ENCODE results near the gene PRDX1. TPM values are rescaled to one million over a fixed set of nuclear protein-coding genes. Genes with fewer than 3 reads are reported as not detected.
"Not testable (repeated sequence)": the region's sequence is repeated elsewhere in the genome, so short reads cannot be mapped to it uniquely, and the experiment has no call there.

Gene PRDX1
- polyA plus RNA-seq, 3 donors, result 123 to 508 (median 363) TPM

- no peak overlapping the region for H3K27ac ChIP-seq (ENCODE audit: low read depth, low read length)
- 75 to 82% (median 78%) methylated on average over 10 of the region's 10 CpGs for WGBS, 3 donors
Measured at GRCh38 chr1:45488666-45489377, 32.9 kb downstream of the PRDX1 start.

GRCh38 chr1:45485949-45486348, 35.7 kb downstream of the PRDX1 start:
- H3K27ac ChIP-seq (ENCODE audit: low read depth, low read length), result no peak overlapping the region

DNA sequence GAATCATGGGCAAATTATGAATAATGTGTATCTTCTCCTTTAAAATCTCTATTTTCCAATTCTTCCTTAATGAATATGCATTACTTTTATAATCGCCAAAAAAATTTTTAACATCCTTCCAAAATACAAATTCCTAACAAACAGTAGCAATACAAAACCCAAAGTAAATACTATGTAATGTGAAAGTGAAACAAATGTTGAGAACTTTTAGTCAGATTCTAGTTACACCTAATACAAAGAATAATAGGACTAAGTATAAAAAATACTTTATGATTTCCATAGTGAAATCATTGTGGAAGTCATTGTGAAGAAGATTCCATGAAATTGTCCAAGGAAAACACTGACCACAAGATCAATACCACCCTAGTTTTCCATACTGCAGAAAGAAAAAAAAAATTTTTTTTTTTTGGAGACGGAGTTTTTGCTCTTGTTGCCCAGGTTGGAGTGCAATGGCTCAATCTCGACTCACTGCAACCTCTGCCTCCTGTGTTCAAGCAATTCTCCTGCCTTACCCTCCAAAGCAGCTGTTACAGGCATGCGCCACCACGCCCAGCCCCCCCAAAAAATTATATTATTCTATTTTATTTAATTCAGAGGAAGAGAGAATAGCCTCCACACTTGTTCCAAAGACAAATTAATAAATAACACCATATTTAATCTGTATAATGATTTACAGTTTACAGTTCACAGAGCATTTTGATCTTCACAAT, 42.5 kb downstream of the PRDX1 start:
- WGBS, 3 donors, result 77 to 82% (median 81%) methylated on average over 5 of the region's 5 CpGs
- H3K27ac ChIP-seq (ENCODE audit: low read depth, low read length), result no peak overlapping the region

- WGBS, 3 donors, result 82 to 90% (median 85%) methylated on average over 4 of the region's 4 CpGs
- no peak overlapping the region for H3K27ac ChIP-seq (ENCODE audit: low read depth, low read length)
Measured at GRCh38 chr1:45478121-45478814, 43.4 kb downstream of the PRDX1 start.

DNA sequence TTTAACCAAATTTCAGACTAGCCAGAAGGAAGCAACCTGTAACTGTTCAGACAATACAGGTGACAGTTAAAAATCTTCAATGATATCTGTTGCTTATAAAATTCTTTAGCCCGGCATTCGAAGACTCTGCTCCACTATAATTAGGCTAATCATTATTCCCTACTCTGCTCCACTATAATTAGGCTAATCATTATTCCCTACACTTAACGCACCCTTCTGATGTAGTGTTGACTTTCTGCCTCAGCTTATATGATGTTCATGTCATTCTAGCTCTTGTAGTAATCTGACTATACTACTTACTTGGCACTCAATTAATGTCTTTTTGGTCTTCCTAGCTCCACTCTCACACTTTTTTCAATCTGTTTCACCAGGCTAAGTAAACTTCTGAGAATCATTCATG, 44.0 kb downstream of the PRDX1 start:
- 82 to 100% (median 98%) methylated on average over 3 of the region's 3 CpGs for WGBS, 3 donors

DNA sequence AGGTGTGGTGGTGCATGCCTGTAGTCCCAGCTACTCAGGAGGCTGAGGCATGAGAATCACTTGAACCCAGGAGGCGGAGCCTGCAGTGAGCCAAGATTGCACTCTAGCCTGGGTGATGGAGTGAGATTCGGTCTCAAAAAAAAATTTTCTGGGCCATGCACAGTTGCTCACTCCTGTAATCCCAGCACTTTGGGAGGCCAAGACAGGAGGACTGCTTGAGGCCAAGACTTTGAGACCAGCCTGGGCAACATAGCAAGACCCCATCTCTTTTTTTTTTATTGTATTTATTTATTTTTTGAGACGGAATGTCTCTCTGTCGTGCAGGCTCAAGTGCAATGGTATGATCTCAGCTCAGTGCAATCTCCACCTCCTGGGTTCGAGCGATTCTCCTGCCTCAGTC, 47.5 kb downstream of the PRDX1 start:
- H3K27ac ChIP-seq (ENCODE audit: low read depth, low read length), result not testable (repeated sequence)
- WGBS, 3 donors, result 94 to 98% (median 98%) methylated on average over 6 of the region's 6 CpGs

More for the DNA sequence above, 44.0 kb downstream of the PRDX1 start:
- no peak overlapping the region for H3K27ac ChIP-seq (ENCODE audit: low read depth, low read length)

- 87 to 96% (median 92%) methylated on average over 2 of the region's 2 CpGs for WGBS, 3 donors
- no peak overlapping the region for H3K27ac ChIP-seq (ENCODE audit: low read depth, low read length)
Measured at GRCh38 chr1:45473302-45473701, 48.4 kb downstream of the PRDX1 start.

DNA sequence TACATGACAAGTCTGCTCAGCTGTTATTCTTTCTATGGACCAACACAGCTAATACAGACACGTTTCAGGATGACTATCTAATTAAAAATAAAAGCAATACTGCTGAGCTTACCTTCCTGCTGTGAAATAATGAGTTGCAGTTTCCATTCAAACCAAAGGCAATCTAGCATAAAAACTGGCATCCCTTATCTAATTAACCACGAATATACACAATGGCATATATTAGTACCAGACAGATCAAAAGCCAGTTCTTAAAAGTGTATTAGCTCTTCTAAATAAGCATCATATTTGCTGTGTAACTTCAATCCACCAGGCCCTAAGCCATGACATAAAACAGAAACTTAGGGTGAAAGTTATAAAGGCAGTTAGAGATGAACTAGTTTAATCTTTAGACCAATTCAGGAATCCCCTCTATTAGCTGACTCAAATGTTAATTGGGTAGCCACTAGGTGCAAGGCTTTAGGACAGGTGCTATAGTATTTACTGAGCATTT, 51.3 kb downstream of the PRDX1 start:
- H3K27ac ChIP-seq (ENCODE audit: low read depth, low read length), result no peak overlapping the region
- 49 to 68% (median 60%) methylated on average over 2 of the region's 2 CpGs for WGBS, 3 donors

DNA sequence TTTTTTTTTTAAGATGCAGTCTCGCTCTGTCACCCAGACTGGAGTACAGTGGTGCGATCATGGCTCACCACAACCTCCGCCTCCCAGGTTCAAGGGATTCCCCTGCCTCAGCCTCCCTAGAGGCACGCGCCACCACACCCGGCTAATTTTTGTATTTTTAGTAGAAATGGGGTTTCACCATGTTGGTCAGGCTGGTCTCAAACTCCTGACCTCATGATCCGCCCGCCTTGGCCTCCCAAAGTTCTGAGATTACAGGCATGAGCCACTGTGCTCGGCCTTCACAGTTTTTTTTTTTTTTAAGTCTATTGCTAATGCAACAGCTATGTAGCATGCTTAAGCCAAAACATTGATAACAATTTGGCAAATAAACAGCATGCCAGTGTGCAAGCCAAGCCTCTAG, 54.3 kb downstream of the PRDX1 start:
- 92 to 94% (median 93%) methylated on average over 9 of the region's 9 CpGs for WGBS, 3 donors
- not testable (repeated sequence) for H3K27ac ChIP-seq (ENCODE audit: low read depth, low read length)

DNA sequence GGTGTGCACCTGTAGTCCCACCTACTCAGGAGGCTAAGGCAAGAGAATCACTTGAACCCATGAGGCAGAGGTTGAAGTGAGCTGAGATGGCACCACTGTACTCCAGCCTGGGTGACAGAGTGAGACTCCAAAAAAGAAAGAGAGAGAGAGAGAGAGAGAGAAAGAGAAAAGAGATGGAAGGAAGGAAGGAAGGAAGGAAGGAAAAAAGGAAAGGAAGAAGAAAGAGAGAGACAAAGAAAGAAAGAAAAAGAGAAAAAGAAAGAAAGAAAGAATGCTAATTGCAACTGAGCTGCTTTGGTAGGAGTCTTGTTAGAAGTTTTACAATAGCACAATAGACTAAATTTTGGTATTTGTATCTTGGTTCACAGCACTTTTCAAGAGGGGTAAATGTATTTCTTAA, 56.4 kb downstream of the PRDX1 start:
- H3K27ac ChIP-seq (ENCODE audit: low read depth, low read length), result no peak overlapping the region

Other genes starting within 250 kb of the PRDX1 start
- gene HPDL, start 195.0 kb downstream of the PRDX1 start, polyA plus RNA-seq, result 1 to 10 TPM in 1 of 3 donors, under 1 TPM in 2; 0.22 to 1.3 (median 0.62) TPM
- gene TOE1, start 181.7 kb downstream of the PRDX1 start, polyA plus RNA-seq, result 1 to 10 TPM; 4.6 to 9.8 (median 6.9) TPM
- 10 to 100 TPM in 2 of 3 donors, 1 to 10 TPM in 1; 8.9 to 18.3 (median 11.2) TPM for gene MUTYH, start 181.4 kb downstream of the PRDX1 start, polyA plus RNA-seq
- gene TESK2, start 30.7 kb downstream of the PRDX1 start, polyA plus RNA-seq, result 1 to 10 TPM; 2.1 to 3.8 (median 3.8) TPM
- 1 to 10 TPM in 2 of 3 donors, under 1 TPM in 1; 0.80 to 4.1 (median 1.0) TPM for gene CCDC163, start 21.8 kb downstream of the PRDX1 start, polyA plus RNA-seq
- gene MMACHC, start 21.6 kb downstream of the PRDX1 start, polyA plus RNA-seq, result 1 to 10 TPM; 2.4 to 3.9 (median 2.8) TPM
- gene AKR1A1, start 28.9 kb upstream of the PRDX1 start, polyA plus RNA-seq, result 100 to 1,000 TPM; 108 to 162 (median 158) TPM
- gene NASP, start 62.2 kb upstream of the PRDX1 start, polyA plus RNA-seq, result 100 to 1,000 TPM in 1 of 3 donors, 10 to 100 TPM in 2; 37.2 to 117 (median 92.1) TPM
- gene CCDC17, start 102.2 kb upstream of the PRDX1 start, polyA plus RNA-seq, result 1 to 10 TPM in 1 of 3 donors, under 1 TPM in 2; 0.58 to 2.7 (median 0.77) TPM
- gene GPBP1L1, start 164.6 kb upstream of the PRDX1 start, polyA plus RNA-seq, result 10 to 100 TPM; 31.8 to 40.2 (median 33.6) TPM
- gene TMEM69, start 166.3 kb upstream of the PRDX1 start, polyA plus RNA-seq, result 10 to 100 TPM; 13.8 to 18.2 (median 16.7) TPM
- 1 to 10 TPM; 4.8 to 9.1 (median 5.3) TPM for gene IPP, start 228.8 kb upstream of the PRDX1 start, polyA plus RNA-seq

Measured in adipose tissue (tissue), 3 donors.